Smooth muscle cell (in vitro differentiated cells): ENCODE results near the gene RELN. TPM values are rescaled to one million over a fixed set of nuclear protein-coding genes. Genes with fewer than 3 reads are reported as not detected.

ENCODE experiments used
- DNase-seq: peaks from one replicate; lab custom pipeline; 2025; ENCODE audit not compliant: unreplicated experiment; lab: John Stamatoyannopoulos, UW
- H2AFZ ChIP-seq: fragments of 200-600 bp; sonication (generic); 2 replicates; pipeline ENCODE4 v1.6.0; 2016; ENCODE audit warnings: antibody characterized with exemption, low read depth, mild to moderate bottlenecking
- H3F3A ChIP-seq: fragments of 200-600 bp; sonication (generic); 2 replicates; pipeline ENCODE4 v1.6.0; 2017; ENCODE audit warnings: antibody characterized with exemption, low read depth
- H3K27ac ChIP-seq: fragments of 200-600 bp; sonication (generic); 2 replicates; pipeline ENCODE4 v1.5.1; 2016; ENCODE audit warnings: low read depth, mild to moderate bottlenecking
- H3K27me3 ChIP-seq: fragments of 200-600 bp; sonication (generic); 2 replicates; pipeline ENCODE4 v1.6.1; 2016; ENCODE audit warnings: low read depth, mild to moderate bottlenecking
- H3K36me3 ChIP-seq: fragments of 200-600 bp; sonication (generic); 2 replicates; pipeline ENCODE4 v1.5.1; 2016; ENCODE audit warnings: low read depth
- H3K4me1 ChIP-seq: fragments of 200-600 bp; sonication (generic); 2 replicates; pipeline ENCODE4 v1.5.1; 2016; ENCODE audit warnings: low read depth
- H3K4me2 ChIP-seq: fragments of 200-600 bp; sonication (generic); 2 replicates; pipeline ENCODE4 v1.6.0; 2016; ENCODE audit warnings: mild to moderate bottlenecking
- H3K4me3 ChIP-seq: fragments of 200-600 bp; sonication (generic); 2 replicates; pipeline ENCODE4 v1.5.1; 2016; ENCODE audit warnings: mild to moderate bottlenecking
- H3K79me2 ChIP-seq: fragments of 200-600 bp; sonication (generic); 2 replicates; pipeline ENCODE4 v1.6.0; 2016; ENCODE audit warnings: low read depth, mild to moderate bottlenecking
- H3K9ac ChIP-seq: fragments of 200-600 bp; sonication (generic); 2 replicates; pipeline ENCODE4 v1.6.0; 2016; ENCODE audit warnings: low read depth
- H3K9me3 ChIP-seq: fragments of 200-600 bp; sonication (generic); replicated peaks from 2 replicates; pipeline ENCODE4 v1.5.1; 2016; ENCODE audit warnings: low read depth
- H4K20me1 ChIP-seq: fragments of 200-600 bp; sonication (generic); 2 replicates; pipeline ENCODE4 v1.6.0; 2016; ENCODE audit warnings: low read depth
- CTCF ChIP-seq: fragments of 200-600 bp; sonication (generic); IDR thresholded peaks from 2 replicates; pipeline ENCODE4 v1.5.1; 2017; ENCODE audit warnings: borderline replicate concordance, mild to moderate bottlenecking, antibody characterized with exemption; ENCODE audit not compliant: insufficient read depth, poor library complexity, severe bottlenecking
- WGBS: methylation state at CpG from one replicate; pipeline ENCODE4 v1.1.7; 2016; ENCODE audit warnings: low lambda C conversion rate; 5-methylcytosine and 5-hydroxymethylcytosine counted together
- polyA plus RNA-seq: library from polyadenylated mRNA; unstranded; fragments of >200 nt; fragmentation: Nextera tagmentation; extraction: Ambion mirVana; gene quantifications from 2 replicates; pipeline ENCODE4 v1.2.1, GENCODE V29; 2016
- total RNA-seq: library from RNA; depleted of rRNA; stranded (reverse); fragments of >200 nt; gene quantifications from 2 replicates; pipeline ENCODE4 v1.2.3, GENCODE V29; 2014

The RELN gene
- total and polyA plus RNA-seq, 2 experiments from 2014 or later, result 0.90 TPM; not detected in 1

- no peak for TF ChIP-seq CTCF
- 94% methylated on average over 2 of the region's 2 CpGs for WGBS
- H3K27ac ChIP-seq, result no peak overlapping the region
Measured at GRCh38 chr7:103805346-103805745, 184.1 kb downstream of the RELN start.

GRCh38 chr7:103803631-103804030 is 185.8 kb downstream of the RELN start:
- WGBS, result 69% methylated on average over 1 of the region's 1 CpG
- no peak for TF ChIP-seq CTCF
- Histone ChIP-seq H3K36me3 (no peaks in the 10 kb centered on the region), H3K27me3 (no peaks in the 10 kb centered on the region), H3K4me3 (no peak overlapping the region), H3K4me2 (no peak overlapping the region), H3K27ac (no peak overlapping the region), H3K4me1 (no peaks in the 10 kb centered on the region), H3K79me2 (no peaks in the 10 kb centered on the region), H2AFZ (no peak overlapping the region), H3K9me3 (no peaks in the 10 kb centered on the region), H3F3A (no peaks in the 10 kb centered on the region), H4K20me1 (no peaks in the 10 kb centered on the region), H3K9ac (no peak overlapping the region)
- no peak for DNase-seq

More at GRCh38 chr7:103805346-103805745, 184.1 kb downstream of the RELN start:
- Histone ChIP-seq H3K4me3 (no peak overlapping the region), H3K79me2 (no peaks in the 10 kb centered on the region), H2AFZ (no peak overlapping the region), H3K4me2 (no peak overlapping the region), H3K9ac (no peak overlapping the region), H3K4me1 (no peaks in the 10 kb centered on the region), H3F3A (no peaks in the 10 kb centered on the region), H4K20me1 (no peaks in the 10 kb centered on the region), H3K36me3 (no peaks in the 10 kb centered on the region), H3K27me3 (no peaks in the 10 kb centered on the region), H3K9me3 (no peaks in the 10 kb centered on the region)
- DNase-seq, result no peak

- Histone ChIP-seq H2AFZ (no peak overlapping the region), H3K36me3 (no peaks in the 10 kb centered on the region), H3K4me2 (no peak overlapping the region), H3K27ac (no peak overlapping the region), H3K27me3 (no peaks in the 10 kb centered on the region), H4K20me1 (no peaks in the 10 kb centered on the region), H3K9me3 (no peaks in the 10 kb centered on the region), H3K4me1 (no peaks in the 10 kb centered on the region), H3K9ac (no peak overlapping the region), H3K79me2 (no peaks in the 10 kb centered on the region), H3F3A (no peaks in the 10 kb centered on the region), H3K4me3 (no peak overlapping the region)
- DNase-seq, result no peak
- 84% methylated on average over 1 of the region's 1 CpG for WGBS
- TF ChIP-seq CTCF, result no peak
Measured at GRCh38 chr7:103799298-103799697, 190.2 kb downstream of the RELN start.

- no peaks in the 10 kb centered on the region for H4K20me1 ChIP-seq
- no peaks in the 10 kb centered on the region for H3K36me3 ChIP-seq
- no peaks in the 10 kb centered on the region for H3K27me3 ChIP-seq
- 76% methylated on average over 3 of the region's 3 CpGs for WGBS
- no peak for TF ChIP-seq CTCF
- no peak overlapping the region for H3K4me2 ChIP-seq
- H3K4me1 ChIP-seq, result no peaks in the 10 kb centered on the region
- no peaks in the 10 kb centered on the region for H3K9me3 ChIP-seq
- no peak overlapping the region for H3K9ac ChIP-seq
- no peaks in the 10 kb centered on the region for H3K79me2 ChIP-seq
- H3K27ac ChIP-seq, result no peak overlapping the region
- H3F3A ChIP-seq, result no peaks in the 10 kb centered on the region
- no peak for DNase-seq
- no peak overlapping the region for H3K4me3 ChIP-seq
- H2AFZ ChIP-seq, result no peak overlapping the region
Measured at GRCh38 chr7:103797647-103798307, 191.7 kb downstream of the RELN start.
